Inflammatory macrophage treated with lipopolysaccharide for 4 hours (primary cell): ENCODE data around the gene LSAMP.

Source experiments
- DNase-seq: peaks from one replicate; pipeline ENCODE4 v3.0.0-alpha.2; 2020

The LSAMP gene

DNA sequence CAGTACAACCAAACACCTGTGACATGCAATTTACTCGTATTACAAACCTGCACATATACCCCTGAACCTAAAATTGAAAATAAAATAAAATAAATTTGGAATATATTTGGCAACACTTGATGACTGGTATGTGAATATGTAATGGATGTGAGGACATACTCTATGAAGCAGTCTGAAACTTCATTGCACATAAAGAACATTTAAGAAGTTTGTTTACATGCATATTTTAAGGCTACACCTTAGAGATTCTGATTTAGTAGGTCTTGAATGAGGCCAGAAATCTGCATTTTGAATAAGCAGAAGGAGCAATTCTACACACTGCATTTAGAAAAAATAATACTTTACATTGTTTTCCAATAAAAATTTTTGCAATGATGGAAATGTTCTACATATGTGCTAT is 284.7 kb downstream of the LSAMP start:
- no peak for DNase-seq

DNA sequence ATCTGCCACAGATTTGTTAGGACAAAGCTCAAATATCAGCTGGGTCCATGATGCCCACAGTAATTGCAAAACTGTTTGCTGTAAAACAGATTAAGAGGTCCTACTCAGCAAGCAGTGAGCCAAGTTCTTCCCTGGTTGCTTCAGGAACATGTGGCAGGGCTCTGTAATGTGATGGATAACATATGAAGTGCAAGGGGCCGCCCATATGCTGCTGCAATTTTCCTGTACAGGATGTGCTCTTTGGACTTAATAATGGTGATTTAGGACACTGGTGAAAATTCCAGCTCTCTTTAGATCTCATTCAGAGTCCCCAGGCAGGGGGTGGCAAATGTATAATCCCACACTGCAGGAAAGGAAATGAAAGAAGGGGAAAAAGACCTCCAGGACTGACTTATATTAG is 289.4 kb downstream of the LSAMP start:
- DNase-seq, result no peak

GRCh38 chr3:116154389-116154788 is 290.9 kb downstream of the LSAMP start:
- DNase-seq, result no peak

DNA sequence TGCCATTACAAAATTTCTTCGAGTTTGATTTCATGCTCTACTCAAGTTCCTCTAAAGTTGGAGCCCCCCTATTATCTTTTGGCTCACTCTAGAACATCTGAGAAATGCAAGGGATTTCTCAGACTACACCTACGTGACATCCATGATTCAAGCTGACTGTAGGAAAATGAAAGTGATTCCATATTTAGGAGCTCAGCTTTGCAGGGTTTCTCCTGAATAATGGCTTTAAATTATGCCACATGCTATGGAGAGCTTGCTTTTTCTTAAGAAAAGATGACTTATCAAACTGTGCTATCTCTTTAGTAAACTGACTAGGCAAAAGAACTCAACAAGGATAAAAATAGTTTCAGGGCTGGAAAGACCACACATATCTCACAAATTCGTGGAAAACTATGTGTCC is 292.1 kb downstream of the LSAMP start:
- no peak for DNase-seq

- no peak for DNase-seq
These were observed 294.6 kb downstream of the LSAMP start for GRCh38 chr3:116150655-116151167.

DNA sequence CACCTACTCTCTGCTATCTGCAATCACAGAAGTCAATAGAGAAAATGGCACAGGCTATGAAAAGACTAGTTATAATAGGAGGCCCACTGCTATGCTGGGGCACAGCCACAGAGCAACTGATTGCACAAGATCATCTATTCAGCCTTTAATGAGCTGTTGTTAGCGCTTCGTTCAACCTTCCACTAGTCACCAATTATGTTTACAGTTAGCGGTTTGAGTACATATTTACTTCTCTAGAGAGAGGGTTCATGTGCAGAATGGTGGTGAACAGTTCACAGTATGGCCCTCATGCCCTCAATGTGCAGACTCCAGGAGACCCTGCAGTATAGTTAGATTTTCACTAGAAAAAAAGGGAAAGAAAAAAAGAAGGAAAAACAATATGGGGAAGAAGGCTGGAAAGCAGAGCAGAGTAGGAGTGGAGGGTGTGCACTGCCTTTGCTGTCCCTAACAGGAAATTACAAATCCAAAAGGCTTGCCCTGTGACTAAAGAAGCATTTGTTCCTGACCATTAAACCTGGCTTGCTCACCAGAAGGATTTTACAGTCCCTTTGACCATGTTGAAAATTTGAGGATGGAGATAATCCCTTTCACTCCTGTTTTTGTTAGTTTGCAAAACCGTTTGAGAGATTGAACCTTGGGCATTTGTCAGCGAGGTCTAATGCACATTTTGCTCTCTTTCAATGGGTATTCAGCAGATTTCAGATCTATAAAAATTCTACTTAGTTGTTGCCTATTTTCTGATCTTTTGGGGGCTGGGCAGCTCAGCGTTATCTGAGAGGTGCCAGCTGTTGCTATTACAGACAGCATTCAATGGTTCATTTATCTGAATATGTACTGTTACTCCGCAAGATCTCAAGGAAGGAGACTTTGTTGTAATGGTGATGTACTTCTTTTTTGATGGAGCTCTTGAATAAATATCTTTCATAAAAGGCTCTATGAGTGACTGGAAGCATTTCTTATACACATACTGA is 296.1 kb downstream of the LSAMP start:
- DNase-seq, result no peak

DNA sequence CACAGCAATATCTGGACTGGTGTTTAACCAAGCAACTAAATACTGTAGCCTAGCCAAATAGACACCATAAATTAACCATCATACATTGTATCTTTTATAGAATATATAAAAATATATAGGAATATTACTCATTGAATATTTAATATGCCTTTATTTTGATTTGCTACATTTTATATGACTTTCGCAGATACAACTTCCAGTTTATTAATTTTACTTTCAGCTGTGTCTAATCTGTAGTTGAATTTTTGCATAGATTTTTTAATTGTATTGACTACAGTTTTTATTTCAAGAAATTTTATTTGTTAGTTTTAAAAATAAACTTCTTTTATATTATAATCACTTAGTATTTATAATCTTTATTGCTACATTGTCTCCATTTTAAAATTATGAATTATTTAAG is 299.7 kb downstream of the LSAMP start:
- DNase-seq, result no peak

- no peak for DNase-seq
These were observed 303.6 kb downstream of the LSAMP start for GRCh38 chr3:116141724-116142123.

- peak; percentile 10 for DNase-seq
These were observed 305.1 kb downstream of the LSAMP start for GRCh38 chr3:116140100-116140689.

DNA sequence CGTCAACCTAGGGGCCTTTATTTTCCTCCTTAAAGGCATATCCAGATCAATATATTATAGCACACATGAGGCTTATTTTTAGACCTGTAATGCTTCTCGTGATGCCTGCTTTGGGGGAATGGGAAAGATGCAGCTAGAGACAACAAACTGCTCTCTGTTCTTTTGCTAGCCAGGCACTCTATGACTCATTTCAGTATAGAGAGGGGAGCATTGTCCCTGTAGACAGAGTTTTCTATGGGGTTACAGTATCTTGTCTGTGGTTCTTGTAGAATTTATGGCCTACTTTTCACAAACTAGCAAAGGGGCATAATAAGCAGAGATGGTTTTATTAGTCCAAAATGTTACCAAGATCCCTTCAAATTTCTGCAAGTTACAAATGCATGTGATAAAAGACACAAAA is 305.6 kb downstream of the LSAMP start:
- DNase-seq, result no peak

DNA sequence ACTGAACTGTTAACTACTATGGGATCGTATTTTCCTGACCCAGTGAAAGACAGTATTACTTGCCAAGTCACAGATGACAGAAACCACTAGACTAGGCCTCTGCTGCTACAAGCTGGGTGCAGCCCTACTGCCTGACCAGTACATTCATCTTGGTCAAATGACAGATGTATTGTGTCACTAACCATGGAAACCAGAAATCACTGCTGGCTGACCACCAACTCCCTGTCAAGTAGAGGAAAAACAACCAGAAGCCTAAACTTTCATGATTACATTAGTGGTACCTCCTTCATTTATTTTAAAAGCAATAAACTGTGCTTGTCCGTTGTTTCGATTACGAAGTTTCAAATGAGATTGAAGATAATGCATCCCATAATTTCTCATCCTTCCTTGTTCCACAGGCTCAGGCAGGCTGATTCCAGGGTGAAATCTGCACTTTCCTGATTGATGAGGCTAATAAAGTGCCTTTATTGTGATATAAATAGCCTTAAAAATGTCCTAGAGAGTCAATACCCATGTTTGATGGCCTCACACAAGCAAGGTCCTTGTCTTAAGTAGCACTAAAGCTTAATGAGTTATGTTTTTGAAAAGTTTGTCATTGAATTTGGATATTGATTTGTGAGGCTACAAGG is 309.7 kb downstream of the LSAMP start:
- no peak for DNase-seq

- DNase-seq, result no peak
These were observed 315.9 kb downstream of the LSAMP start for GRCh38 chr3:116129187-116129946.

GRCh38 chr3:116127464-116127863 is 317.8 kb downstream of the LSAMP start:
- DNase-seq, result no peak

DNA sequence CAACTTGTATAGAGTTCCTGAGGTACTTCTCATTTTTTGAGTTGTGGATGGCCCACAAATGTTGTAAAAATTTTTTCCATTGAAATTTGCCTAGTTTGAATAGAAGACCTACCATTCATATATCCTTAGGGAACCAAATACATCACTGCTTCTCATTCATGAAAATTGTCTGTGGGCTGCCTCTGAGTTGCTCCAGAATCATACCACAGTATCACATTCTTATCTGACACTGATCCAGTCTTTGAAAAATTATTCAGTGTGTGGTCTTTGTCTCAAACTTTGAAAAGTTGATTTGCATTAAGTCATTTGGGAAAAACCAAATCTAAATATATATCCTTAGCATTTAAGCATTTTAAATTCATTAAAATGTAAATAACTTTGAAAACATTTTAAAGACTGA is 321.1 kb downstream of the LSAMP start:
- no peak for DNase-seq

DNA sequence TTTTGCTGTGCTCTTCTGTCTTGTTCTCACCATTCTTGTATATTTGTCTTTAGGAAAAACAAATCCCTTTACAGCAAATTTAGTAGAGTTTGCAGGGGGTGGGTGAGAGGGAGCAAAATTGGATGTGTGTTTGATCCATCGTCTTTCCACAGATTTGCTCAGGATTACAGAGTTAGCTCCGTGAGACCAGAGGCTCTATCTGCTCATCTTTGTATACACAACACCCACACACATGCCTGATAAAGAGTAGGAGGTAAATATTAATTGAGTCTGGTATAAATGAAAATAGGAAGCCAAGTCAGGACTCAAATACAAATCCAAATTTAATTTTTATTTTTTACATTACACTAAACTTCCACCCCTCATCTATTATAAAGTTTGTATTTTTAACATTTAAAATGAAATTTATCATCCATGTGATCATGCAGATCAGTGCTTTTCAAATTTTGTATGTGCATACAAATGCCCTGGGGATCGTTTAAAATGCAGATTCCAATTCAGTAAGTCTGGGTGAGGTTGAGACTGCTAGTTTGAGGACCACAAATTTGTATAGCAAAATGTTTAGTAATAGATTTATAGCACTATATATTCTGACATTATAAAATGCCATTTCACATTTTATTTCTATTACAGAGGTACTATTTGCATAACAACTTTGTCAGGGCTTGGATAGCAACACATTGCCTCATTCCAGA is 326.7 kb downstream of the LSAMP start:
- DNase-seq, result no peak

GRCh38 chr3:116114586-116114985 is 330.7 kb downstream of the LSAMP start:
- DNase-seq, result no peak

DNA sequence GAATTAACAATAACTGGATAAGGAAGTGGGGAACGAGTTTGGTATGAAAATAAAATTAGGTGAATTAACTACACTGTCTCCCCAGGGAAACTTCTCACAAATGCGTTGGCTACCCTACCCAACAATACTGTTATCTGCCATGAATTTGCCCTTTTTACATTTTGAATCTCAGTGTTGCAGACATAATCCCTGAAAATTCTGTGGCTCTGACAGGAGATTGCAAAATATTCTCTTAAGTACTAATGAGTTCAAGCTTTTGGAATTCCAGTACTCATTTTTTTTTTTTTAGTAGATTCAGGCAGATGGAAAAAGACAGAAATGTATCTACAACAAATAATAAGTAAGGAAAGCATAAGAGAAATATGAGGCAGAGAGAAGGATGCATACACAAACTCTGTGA is 332.6 kb downstream of the LSAMP start:
- no peak for DNase-seq

- no peak for DNase-seq
These were observed 333.5 kb downstream of the LSAMP start for GRCh38 chr3:116111765-116112164.

GRCh38 chr3:116103868-116104530 is 341.3 kb downstream of the LSAMP start:
- DNase-seq, result no peak

DNA sequence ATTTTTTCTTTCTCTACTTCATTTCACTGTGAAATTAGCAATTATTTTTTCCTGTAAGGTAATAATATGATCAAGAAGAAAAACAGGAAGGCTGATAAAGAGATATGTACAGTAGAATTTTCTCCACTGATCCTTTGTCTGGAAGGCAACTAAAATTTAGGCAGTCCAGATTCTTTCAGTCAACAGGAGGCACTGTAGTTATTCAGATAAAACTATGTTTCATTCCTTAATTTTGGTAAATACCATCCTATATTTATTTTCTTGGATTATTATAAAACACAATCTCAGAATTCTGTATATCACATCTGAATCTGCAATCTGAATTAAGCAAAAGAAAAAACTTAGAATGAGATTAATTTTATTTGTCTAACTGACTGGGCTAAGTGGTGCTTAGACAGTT is 343.2 kb downstream of the LSAMP start:
- no peak for DNase-seq

DNA sequence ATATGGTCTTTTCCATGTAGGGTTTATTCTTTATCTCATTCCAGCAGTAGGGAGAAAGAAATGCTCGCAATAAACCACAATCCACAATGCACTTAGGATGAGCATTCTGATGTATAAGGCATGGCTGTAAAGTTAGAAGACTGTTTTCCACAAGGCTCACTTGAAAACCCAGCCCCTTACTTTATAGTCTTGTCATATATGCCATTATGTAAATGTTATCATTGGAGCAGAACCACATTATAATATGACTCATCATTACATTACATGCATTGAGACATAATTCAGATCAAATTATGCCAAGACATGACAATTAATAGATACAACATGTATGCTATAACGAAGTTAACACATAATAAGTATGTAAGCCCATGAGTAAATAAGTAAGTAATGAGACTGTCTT is 348.1 kb downstream of the LSAMP start:
- no peak for DNase-seq

DNA sequence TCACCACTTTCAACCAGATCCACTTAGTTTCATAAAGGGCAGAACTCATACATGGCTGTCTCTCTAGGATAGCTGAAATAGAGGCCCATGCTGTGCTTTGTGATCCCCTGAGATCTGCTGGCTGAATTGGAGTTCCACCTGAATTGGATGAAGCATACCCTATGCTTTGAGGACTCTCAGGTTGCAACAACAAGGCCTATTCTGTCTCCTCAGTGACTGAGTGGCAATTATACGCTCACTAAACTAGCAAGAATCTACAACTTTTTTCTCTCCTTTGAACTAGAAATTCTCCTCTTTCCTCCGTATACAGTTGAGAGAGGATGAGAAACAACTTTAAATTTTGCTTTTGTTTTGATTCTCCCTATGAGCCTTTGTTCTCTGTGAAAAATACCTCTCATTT is 348.7 kb downstream of the LSAMP start:
- no peak for DNase-seq
